ENCODE measurements around the gene HOMEZ.
A peak's percentile ranks its signal among the peaks of the same experiment; 100 is the strongest.
"Not testable (repeated sequence)": the region's sequence is repeated elsewhere in the genome, so short reads cannot be mapped to it uniquely, and the experiment has no call there.

HOMEZ gene

GRCh38 chr14:23275412-23275811, 10.5 kb downstream of the HOMEZ start:
- DNase-seq, result no peak

DNA sequence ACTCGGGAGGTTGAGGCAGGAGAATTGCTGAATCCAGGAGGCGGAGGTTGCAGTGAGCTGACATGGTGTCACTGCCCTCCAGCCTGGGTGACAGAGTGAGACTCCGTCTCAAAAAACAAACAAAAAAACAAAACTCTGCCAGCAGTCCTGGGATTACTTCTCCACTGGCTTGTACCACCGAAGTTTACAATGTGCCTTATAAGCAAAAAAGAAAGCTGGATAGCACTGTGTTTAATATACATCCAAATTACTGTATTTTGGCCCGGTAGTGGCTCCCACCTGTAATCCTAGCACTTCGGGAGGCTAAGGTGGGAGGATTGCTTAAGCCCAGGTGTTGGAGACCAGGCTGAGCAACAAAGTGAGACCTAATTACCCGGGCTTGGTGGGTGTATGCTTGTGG, 16.7 kb downstream of the HOMEZ start:
- no peak for DNase-seq

DNA sequence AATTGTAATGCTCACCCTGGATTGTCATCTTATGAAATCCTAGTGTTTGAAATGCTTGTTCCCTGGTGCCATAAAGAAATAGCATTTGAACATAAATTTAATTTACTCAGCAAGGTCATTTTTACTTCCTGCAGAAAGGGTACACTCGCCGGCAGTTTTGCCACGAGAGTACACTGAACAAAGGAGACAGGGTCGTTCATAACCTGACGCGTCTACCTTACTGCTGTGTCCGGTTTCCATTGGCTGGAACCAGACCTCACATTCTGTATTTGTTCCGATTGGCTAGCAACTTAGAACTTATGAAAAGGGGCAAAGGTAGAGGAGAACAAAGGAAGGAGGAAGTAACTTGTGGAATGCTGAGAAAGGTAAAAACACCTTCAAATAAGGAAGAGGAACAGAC, 25.1 kb downstream of the HOMEZ start:
- not testable (repeated sequence) for DNase-seq

DNA sequence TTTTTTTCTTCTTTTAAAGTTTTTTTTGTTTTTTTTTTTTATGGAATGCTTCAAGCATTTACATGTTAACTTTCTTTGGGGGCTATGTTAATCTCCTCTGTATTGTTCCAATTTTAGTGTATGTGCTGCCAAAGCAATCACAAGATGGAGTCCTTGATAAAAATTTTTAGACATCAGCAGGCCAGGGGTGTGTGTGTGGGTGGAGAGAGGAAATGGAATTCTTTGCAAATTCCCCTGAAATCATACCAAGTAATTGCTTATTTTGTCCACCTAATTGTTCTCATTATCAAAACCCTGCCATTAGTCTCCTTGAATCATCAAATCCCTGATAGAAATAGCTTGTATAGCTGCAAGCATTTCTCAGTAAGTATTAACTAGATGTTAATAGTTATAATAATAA, 26.5 kb downstream of the HOMEZ start:
- DNase-seq, result no peak

- DNase-seq, result no peak
Observed at GRCh38 chr14:23258256-23258655, 27.7 kb downstream of the HOMEZ start.

GRCh38 chr14:23252420-23253333, 33.3 kb downstream of the HOMEZ start:
- DNase-seq, result no peak

DNA sequence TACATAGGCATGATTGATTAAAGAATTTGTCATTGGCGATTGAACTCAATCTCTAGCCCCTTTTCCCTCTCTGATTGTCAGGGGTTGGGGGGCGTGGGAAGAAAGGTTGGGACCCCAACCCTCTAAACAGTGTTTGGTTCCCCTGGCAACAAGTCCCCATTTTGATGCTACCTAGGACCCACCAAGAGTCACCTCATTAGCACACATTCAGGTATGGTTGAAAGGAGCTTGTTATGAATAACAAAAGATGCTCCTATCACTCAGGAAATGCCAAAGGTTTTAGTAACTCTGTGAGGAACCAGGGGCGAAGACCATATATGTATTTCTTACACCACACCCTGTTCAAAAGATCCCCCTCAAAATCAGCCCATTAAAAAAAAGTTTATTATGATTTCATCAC, 33.9 kb downstream of the HOMEZ start:
- DNase-seq, result no peak

DNA sequence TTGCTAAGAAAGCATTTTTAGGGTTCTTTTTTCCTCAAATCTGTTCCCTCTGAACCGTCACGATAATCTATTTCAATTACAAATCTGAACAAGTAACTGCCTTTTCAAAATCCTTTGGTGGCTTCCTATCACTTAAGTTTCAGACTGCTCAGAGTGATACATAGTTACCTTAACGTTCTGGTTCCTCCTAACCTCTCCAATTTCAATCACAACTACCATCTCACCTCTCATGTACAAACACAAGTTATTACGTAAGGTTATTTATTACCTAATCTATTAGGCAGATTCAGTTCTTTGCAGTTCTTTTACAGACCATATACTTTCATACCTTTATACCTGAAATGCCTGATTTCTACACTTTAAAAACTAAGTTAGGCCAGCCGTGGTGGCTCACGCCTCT, 36.1 kb downstream of the HOMEZ start:
- no peak for DNase-seq

DNA sequence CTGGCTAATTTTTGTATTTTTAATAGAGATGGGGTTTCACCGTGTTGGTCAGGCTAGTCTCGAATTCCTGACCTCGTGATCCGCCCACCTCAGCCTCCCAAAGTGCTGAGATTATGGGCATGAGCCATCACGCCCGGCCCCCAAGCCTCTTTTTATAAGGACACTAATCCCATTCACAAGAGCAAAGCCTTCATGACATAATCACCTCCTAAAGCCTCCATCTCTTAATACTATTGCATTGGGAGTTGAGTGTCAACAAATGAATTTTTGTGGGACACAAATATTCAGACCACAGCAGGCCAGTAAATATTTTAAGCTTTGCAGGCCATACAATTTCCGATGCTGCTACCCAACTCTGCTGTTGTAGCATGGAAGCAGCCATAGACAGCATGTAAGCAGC, 37.3 kb downstream of the HOMEZ start:
- no peak for DNase-seq

- no peak for DNase-seq
Observed at GRCh38 chr14:23245282-23245681, 40.6 kb downstream of the HOMEZ start.

DNA sequence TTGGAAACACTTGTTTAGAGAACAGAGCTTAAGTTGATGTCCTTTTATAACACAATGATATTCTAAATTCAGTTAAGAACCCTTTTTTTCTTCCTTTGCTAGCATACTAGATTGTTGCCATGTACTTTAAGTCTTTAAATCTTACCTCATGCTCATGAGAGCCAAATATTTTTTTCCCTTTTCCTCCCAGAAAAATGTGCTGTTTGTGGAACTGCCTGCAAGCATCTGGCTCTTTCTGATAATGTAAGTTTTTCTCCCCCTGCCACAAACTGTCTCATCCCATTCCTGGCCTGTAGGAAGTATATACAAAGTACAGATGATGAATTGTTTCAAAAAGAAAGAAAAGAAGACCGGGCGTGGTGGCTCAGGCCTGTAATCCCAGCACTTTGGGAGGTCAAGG, 42.9 kb downstream of the HOMEZ start:
- no peak for DNase-seq

- no peak for DNase-seq
Observed at GRCh38 chr14:23242076-23242475, 43.9 kb downstream of the HOMEZ start.

DNA sequence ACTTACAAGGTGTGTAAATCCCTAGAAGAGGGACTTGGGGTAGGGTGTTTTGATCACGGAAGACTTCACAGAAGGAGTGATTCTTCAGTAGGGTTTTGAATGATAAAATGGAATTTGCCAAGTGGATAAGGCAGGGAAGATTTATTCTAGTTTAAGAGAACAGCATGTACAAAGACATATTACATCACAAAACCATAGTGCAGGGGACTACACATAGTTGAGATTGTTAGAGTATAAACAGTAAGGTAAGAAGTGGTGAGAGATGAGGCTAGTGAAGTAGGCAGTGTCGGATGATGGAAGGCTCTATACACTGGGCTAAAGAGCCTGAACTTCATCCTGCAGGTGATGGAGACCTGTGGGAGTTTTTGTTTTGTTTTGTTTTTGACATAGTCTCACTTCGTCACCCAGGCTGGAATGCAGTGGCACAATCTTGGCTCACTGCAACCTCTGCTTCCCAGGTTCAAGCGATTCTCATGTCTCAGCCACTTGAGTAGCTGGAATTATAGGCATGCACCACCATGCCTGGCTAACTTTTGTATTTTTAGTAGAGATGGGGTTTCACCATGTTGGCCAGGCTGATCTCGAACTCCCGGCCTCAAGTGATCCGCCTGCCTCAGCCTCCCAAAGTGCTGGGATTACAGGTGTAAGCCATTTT, 44.7 kb downstream of the HOMEZ start:
- not testable (repeated sequence) for DNase-seq

DNA sequence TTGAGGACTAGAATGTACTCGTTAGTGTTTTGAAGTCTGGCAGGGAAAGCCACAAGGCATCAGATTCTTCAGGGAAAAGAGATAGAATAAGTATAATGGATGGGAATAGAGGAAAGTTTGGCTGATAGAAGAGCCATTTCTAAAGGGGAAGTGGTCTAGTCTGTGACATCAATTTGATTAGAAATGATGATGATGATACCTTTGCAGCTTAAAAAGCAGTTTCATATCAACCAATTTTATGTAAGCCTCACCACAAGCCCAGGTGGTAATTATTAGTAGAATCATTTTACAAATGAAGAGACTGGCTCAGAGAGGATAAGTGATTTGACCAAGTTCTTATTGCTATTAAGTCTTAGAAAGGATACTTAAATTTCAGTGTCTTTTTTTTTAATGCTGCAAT, 45.3 kb downstream of the HOMEZ start:
- DNase-seq, result no peak

DNA sequence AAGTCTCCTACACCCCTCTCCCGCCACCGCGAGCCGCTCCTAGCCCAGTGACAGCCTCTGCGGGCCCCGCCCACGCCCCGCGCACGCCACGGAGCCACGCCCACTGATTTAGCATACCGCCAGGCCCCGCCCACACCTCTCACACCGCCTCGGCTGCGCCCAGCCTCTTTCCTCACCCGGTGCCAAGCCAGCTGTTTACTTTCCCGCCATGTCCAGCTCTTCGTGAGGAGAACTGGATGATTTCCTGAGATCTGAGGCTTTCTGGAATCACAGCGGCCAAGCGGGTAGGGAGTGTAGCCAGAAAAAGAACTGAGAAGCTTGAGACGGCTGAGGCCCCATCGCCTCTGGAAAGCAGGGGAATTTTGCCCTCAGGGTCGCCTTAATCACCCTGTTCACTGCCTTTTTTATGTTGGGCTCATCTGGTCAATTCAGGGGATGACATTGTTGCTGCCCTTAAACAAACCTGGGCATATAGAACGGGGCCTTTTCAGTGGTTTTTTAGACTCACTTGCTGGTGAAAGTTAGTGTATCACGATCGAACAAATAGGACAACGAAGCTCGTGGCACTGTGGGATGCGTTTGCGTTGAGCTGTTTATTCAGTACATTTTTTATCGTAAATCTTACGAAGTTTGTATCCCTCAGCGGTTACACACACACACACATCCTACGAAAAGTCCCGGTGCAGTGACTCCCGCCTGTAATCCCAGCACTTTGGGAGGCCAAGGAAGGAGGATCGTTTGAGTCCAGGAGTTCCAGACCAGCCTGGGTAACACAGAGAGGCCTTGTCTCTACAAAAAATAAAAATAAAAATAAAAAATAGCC, 47.9 kb downstream of the HOMEZ start, which contains the start of gene RNF212B:
Gene RNF212B, plus strand, starts transcription at position 165 of the 823 bp plus-strand sequence. CDS start 2,410 bp downstream, outside the sequence.
- DNase-seq, result peak; percentile 71

GRCh38 chr14:23232241-23232808, 53.6 kb downstream of the HOMEZ start:
- not testable (repeated sequence) for DNase-seq

GRCh38 chr14:23228812-23229211, 57.1 kb downstream of the HOMEZ start:
- peak; percentile 30 for DNase-seq

GRCh38 chr14:23227566-23227965, 58.4 kb downstream of the HOMEZ start:
- DNase-seq, result no peak

- DNase-seq, result not testable (repeated sequence)
Observed at GRCh38 chr14:23224958-23225357, 61.0 kb downstream of the HOMEZ start.

Data from MV-4-11 (cell line).